NCI-H1436 treated with DMSO at 0.1 percent for 48 hours (cell line): ENCODE results near the gene AKAP7.

Source experiments
- DNase-seq: peaks from one replicate; lab custom pipeline; 2025; lab: John Stamatoyannopoulos, UW

The AKAP7 gene

GRCh38 chr6:131134220-131134979, 867 bp upstream of the AKAP7 start:
- no peak for DNase-seq

GRCh38 chr6:131134980-131135243, 355 bp upstream of the AKAP7 start:
- no peak for DNase-seq

- no peak for DNase-seq
These were observed 937 bp downstream of the AKAP7 start for GRCh38 chr6:131136021-131136786.

- no peak for DNase-seq
These were observed 4.3 kb downstream of the AKAP7 start for GRCh38 chr6:131139599-131139998.

GRCh38 chr6:131143319-131143718, 8.1 kb downstream of the AKAP7 start:
- DNase-seq = no peak

- no peak for DNase-seq
These were observed 11.6 kb downstream of the AKAP7 start for GRCh38 chr6:131146865-131147264.

GRCh38 chr6:131156411-131156810, 21.1 kb downstream of the AKAP7 start:
- DNase-seq = no peak

GRCh38 chr6:131159578-131159977, 24.3 kb downstream of the AKAP7 start:
- no peak for DNase-seq

- DNase-seq = no peak
These were observed 25.0 kb downstream of the AKAP7 start for GRCh38 chr6:131160254-131160758.

- DNase-seq = no peak
These were observed 26.7 kb downstream of the AKAP7 start for GRCh38 chr6:131161987-131162386.

GRCh38 chr6:131163886-131164285, 28.6 kb downstream of the AKAP7 start:
- DNase-seq = no peak

- no peak for DNase-seq
These were observed 29.2 kb downstream of the AKAP7 start for GRCh38 chr6:131164506-131164905.

- no peak for DNase-seq
These were observed 32.5 kb downstream of the AKAP7 start for GRCh38 chr6:131167773-131168172.

- DNase-seq = no peak
These were observed 34.3 kb downstream of the AKAP7 start for GRCh38 chr6:131169613-131170012.

GRCh38 chr6:131172222-131172621, 37.0 kb downstream of the AKAP7 start:
- no peak for DNase-seq

GRCh38 chr6:131173680-131174079, 38.4 kb downstream of the AKAP7 start:
- DNase-seq = no peak

GRCh38 chr6:131175564-131175963, 40.3 kb downstream of the AKAP7 start:
- no peak for DNase-seq

- no peak for DNase-seq
These were observed 42.7 kb downstream of the AKAP7 start for GRCh38 chr6:131177996-131178395.

GRCh38 chr6:131182991-131183425, 47.7 kb downstream of the AKAP7 start:
- no peak for DNase-seq

GRCh38 chr6:131183427-131184095, 48.3 kb downstream of the AKAP7 start:
- no peak for DNase-seq

- no peak for DNase-seq
These were observed 56.3 kb downstream of the AKAP7 start for GRCh38 chr6:131191590-131191989.

GRCh38 chr6:131197716-131198115, 62.4 kb downstream of the AKAP7 start:
- DNase-seq = no peak
